Measurements from ENCODE around the gene ITPK1.

ITPK1 gene

DNA sequence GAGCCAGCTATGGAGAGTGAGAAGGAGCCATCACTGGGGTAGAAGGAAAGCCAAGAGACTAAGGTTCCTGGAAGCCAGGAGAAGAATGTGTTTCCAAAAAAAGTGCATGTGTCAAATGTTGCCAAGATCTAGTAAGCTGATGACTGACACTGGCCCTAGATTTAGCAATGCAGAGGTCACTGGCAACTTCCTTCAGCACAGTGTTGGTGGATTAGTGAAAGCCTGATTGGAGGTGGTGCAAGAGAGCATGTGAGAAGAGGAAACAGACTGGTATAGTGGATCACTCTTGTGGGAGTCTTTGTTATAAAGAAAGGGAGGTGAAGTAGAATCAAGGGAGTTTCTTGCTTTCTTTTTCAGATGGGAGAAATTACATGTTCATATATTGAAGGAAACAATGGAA is 226.8 kb downstream of the ITPK1 start:
- DNase-seq (ENCODE audit: low read depth): no peak

DNA sequence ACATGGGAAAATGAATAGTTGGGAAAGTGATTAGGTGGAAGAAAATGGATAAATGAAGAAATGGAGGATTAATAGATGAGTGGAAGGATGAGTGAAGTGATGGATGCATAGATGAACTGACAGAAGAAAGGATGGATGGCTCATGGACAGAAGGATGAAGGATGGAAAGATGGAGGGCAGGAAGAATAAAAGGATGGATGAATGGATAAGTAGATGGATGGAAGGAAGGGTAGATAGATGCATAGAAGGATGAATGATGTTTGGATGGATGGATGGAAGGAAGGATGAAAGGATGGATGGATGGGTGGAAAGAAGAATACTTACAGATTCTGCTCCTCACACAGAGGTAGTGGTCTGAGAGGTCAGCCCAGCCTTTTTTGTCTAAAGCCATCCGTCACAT is 228.6 kb downstream of the ITPK1 start:
- DNase-seq (ENCODE audit: low read depth): no peak

Data from T follicular helper cell (primary cell).